Mucosa of stomach (tissue), 1 donor: ENCODE results near the gene HSD11B1L.
A peak's percentile ranks its signal among the peaks of the same experiment; 100 is the strongest.

Experiments
- H3K27me3 ChIP-seq: one replicate; pipeline ENCODE4 v1.7.0; 2013; ENCODE audit warnings: mild to moderate bottlenecking, low read length; ENCODE audit not compliant: control insufficient read depth, insufficient read depth
- H3K36me3 ChIP-seq: one replicate; pipeline ENCODE4 v1.7.0; 2013; ENCODE audit warnings: low read length; ENCODE audit not compliant: control insufficient read depth, insufficient read depth
- H3K4me1 ChIP-seq: one replicate; pipeline ENCODE4 v1.7.0; 2013; ENCODE audit warnings: mild to moderate bottlenecking, low read length; ENCODE audit not compliant: control insufficient read depth, insufficient read depth
- H3K4me3 ChIP-seq: one replicate; pipeline ENCODE4 v1.7.0; 2013; ENCODE audit warnings: low read length
- H3K9ac ChIP-seq: one replicate; pipeline ENCODE4 v1.7.0; 2013; ENCODE audit warnings: mild to moderate bottlenecking, low read length, moderate library complexity
- H3K9me3 ChIP-seq: one replicate; pipeline ENCODE4 v1.7.0; 2013; ENCODE audit warnings: mild to moderate bottlenecking, low read length, moderate library complexity; ENCODE audit not compliant: control insufficient read depth
- donor health status: Pancreatic carcinoma.

The HSD11B1L gene

DNA sequence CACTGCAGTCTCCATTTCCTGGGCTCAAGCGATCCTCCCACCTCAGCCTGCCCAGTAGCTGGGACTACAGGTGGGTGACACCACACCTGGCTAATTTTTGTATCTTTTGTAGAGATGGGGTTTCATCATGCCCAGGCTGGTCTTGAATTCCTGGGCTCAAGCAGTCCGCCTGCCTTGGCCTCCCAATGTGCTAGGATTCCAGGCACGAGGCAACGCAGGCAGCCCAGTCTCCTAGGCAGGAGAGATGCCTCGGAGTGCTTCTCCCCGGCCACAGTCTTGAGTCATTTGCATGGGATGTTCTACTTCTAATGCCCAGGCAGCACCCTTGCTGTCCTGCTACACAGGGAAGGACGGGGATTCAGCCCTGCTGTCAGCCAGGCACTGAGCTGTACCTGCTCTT lies 9.2 kb upstream of the HSD11B1L start:
- Histone ChIP-seq H3K9me3 (no peaks in the 10 kb centered on the region), H3K36me3 (no peaks in the 10 kb centered on the region), H3K4me1 (peaks cover 4% of the 10 kb centered on the region), H3K9ac (no peak overlapping the region), H3K4me3 (no peak overlapping the region), H3K27me3 (no peaks in the 10 kb centered on the region)

DNA sequence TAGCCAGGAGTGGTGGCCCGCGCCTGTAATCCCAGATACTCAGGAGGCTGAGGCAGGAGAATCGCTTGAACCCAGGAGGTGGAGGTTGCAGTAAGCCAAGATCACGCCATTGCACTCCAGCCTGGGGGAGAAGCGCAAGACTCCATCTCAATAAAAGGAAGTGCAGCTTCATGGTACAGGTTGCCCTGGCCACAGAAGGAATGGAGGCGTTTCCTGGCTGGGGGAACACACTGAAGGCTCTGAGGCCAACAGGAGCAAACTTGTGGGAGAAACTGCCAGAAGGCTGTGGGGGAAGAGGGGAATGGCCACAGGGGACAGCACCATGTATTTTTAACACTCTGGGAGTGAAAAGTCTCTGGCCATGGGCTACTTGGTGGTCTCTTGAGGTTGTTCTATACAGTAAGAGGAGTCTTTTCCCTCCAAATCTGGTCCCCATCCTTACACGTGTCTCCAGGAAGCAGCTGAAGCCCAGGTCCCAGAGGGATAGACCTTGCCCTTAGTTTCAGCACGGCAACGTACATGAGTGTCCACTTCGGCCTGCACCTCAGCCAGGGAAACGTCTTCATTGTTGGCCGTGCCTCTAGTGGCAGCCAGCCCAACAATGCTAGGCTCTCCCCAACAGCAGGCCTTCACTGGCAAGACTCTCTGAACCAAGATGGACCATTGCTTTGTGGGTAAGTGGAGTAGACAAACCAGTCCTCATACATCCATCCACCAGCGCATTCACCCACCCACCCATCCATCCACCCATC lies 7.9 kb upstream of the HSD11B1L start:
- Histone ChIP-seq H3K36me3 (no peaks in the 10 kb centered on the region), H3K27me3 (no peaks in the 10 kb centered on the region), H3K4me1 (peaks cover 4% of the 10 kb centered on the region), H3K9me3 (no peaks in the 10 kb centered on the region), H3K9ac (no peak overlapping the region), H3K4me3 (no peak overlapping the region)

DNA sequence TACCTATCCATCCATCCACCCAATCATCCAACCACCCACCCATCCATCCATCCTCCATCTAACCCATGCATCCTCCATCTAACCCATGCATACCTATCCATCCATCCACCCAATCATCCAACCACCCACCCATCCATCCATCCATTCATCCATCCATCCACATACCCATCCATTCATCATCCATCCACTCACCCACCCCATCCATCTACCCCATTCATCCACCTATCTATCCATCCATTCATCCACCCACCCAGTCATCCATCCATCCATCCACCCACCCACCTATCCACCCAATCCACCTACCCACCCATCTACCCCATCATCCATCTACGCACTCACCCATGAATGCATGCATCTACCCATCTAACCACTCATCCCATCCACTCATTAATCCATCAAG lies 7.1 kb upstream of the HSD11B1L start:
- H3K27me3 ChIP-seq, result no peaks in the 10 kb centered on the region
- H3K9ac ChIP-seq, result no peak overlapping the region
- H3K36me3 ChIP-seq, result no peaks in the 10 kb centered on the region
- peaks cover 4% of the 10 kb centered on the region for H3K4me1 ChIP-seq
- H3K4me3 ChIP-seq, result no peak overlapping the region
- no peaks in the 10 kb centered on the region for H3K9me3 ChIP-seq

DNA sequence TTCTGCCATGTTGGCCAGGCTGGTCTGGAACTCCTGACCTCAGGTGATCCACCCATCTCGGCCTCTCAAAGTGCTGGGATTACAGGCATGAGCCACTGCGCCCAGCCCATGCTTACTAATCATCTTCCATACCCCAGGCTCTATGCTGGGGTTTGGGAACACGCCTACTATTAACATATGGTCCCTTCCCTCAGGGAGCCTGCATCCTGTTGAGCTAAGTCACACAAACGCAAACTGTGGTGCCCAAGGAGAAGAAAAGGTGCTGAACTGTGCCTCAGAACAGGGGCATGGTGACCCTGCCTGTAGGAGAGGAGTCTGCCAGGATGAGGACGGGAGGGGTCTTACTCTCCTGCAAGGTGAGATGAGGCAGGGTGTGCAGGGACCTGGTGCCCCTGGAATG lies 6.1 kb upstream of the HSD11B1L start:
- Histone ChIP-seq H3K4me1 (peaks cover 10% of the 10 kb centered on the region), H3K27me3 (no peaks in the 10 kb centered on the region), H3K36me3 (no peaks in the 10 kb centered on the region), H3K4me3 (no peak overlapping the region), H3K9ac (no peak overlapping the region), H3K9me3 (no peaks in the 10 kb centered on the region)

DNA sequence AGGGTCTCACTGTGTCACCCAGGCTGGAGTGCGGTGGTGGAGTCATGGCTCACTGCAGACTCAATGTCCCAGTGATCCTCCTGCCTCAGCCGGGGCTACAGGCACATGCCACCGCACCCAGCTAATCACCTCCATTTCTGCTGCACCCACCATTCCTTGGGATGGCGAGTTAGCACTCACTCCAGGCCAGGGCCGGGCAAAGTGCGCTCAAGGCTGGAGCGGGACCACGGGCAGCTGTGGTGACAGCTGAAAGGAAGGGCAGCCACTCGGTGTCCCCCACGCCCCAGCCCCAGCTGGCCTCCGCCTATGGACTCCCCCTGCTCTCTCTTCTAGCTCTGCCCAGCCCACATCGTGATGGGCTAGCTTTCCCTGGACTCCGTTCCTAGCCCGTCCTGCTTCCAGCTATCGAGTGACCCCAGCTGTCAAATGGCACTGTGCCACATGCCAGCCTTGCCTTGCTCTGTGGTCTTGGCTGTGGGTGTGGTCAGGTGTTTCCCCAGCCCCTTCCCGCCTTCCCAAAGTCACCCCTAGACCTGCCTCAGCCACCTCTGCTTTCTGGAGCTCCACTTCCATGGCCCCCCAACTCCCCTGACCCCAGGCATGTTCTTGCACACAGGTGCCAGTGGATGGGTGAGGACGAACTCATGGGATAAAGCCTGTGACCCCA lies 4.6 kb upstream of the HSD11B1L start:
- H3K4me3 ChIP-seq, result no peak overlapping the region
- peaks cover 15% of the 10 kb centered on the region for H3K4me1 ChIP-seq
- no peaks in the 10 kb centered on the region for H3K36me3 ChIP-seq
- H3K9me3 ChIP-seq, result no peaks in the 10 kb centered on the region
- no peaks in the 10 kb centered on the region for H3K27me3 ChIP-seq
- H3K9ac ChIP-seq, result no peak overlapping the region

DNA sequence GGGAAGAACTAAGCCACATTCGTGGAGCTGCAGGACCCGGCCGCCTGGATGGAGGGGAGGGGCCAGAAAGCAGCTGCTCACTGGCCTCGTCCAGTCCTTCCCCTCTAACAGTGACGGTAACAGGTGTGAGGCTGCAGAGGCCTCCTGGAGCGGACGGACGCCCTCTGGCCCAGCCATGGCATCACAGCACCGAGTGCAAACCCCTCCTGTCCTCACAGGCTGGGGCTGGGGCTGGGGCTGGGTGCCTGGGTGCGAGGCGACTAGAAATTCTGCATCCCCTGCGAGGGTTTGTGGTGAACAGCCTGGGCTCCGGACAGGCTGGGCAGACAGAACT lies 4.1 kb upstream of the HSD11B1L start:
- Histone ChIP-seq H3K27me3 (no peaks in the 10 kb centered on the region), H3K9me3 (no peaks in the 10 kb centered on the region), H3K9ac (no peak overlapping the region), H3K4me3 (no peak overlapping the region), H3K36me3 (no peaks in the 10 kb centered on the region), H3K4me1 (peaks cover 15% of the 10 kb centered on the region)

DNA sequence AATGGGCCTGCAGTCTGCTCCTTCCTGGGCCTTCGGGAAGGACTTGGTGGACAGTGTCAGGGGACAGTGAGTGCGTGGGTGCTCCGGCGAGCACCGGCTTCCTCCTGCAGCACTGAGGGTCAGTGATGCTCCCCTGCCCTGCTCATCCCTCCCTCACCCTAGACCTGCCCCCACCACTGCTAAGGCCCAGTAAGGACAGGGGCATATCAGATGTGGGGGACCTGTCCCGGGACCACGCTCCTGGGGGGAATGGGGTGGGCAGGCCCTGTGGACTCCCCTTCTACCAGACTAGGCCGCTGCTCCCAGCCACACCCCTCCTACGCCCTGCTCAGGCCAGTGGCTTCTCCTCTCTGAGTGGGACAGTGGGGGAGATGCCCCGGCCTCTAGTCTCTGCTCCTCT lies 3.7 kb upstream of the HSD11B1L start:
- Histone ChIP-seq H3K9ac (no peak overlapping the region), H3K36me3 (no peaks in the 10 kb centered on the region), H3K9me3 (no peaks in the 10 kb centered on the region), H3K4me1 (peaks cover 15% of the 10 kb centered on the region), H3K27me3 (no peaks in the 10 kb centered on the region), H3K4me3 (no peak overlapping the region)

DNA sequence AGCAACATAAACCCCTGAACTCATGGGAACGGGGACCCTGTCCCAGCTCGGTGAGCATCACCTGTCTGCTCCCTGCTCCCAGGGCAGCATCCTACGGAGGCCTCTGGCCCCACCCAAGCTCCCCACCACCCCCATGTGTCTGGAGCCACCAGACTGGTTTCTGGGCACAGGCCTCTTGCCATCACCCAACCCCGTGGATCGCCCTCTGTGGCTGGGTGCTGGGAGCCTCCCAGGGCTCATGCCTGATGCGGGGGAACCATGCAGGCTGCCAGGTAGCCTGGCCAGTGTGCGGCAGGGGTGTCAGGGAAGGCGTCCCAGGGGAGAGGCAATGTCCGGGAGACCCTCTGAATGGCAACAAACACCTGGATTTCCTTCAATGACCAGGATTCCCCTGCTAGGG lies 3.2 kb upstream of the HSD11B1L start:
- no peaks in the 10 kb centered on the region for H3K9me3 ChIP-seq
- H3K4me3 ChIP-seq, result no peak overlapping the region
- H3K4me1 ChIP-seq, result peaks cover 15% of the 10 kb centered on the region
- H3K27me3 ChIP-seq, result no peaks in the 10 kb centered on the region
- no peak overlapping the region for H3K9ac ChIP-seq
- H3K36me3 ChIP-seq, result no peaks in the 10 kb centered on the region

DNA sequence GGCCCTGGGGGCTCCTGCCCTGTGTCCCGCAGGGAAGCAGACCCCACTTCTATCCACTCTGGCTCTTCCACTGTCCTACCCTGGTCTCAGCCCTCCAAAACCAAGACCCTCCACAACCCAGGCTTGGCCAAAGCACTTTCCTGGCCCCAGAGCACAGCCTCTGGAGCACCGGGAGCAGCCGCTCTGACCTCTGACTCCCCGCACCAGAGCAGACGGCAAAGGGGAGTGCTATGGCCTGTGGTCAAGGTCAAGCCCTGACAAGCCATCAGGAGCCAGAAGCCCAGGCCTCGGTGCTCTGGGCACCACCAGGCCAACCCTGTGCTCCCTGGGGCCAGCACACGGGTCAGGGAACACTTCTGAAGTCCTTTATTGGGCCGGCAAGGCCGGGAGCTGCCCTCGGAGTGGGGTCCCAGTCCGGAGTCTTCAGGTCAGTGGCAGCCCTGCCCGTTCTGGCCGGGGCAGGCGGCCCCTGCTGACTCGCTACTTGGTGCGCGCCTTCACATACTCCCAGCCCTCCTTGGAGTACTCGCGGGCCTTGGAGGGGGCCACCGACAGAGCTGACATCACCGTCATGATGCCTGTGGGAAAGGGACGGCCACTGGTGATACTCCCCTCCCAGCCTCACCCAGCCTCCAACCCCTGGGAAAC lies 2.6 kb upstream of the HSD11B1L start:
- Histone ChIP-seq H3K9ac (no peak overlapping the region), H3K36me3 (no peaks in the 10 kb centered on the region), H3K4me3 (no peak overlapping the region), H3K4me1 (peaks cover 15% of the 10 kb centered on the region), H3K27me3 (no peaks in the 10 kb centered on the region), H3K9me3 (no peaks in the 10 kb centered on the region)

DNA sequence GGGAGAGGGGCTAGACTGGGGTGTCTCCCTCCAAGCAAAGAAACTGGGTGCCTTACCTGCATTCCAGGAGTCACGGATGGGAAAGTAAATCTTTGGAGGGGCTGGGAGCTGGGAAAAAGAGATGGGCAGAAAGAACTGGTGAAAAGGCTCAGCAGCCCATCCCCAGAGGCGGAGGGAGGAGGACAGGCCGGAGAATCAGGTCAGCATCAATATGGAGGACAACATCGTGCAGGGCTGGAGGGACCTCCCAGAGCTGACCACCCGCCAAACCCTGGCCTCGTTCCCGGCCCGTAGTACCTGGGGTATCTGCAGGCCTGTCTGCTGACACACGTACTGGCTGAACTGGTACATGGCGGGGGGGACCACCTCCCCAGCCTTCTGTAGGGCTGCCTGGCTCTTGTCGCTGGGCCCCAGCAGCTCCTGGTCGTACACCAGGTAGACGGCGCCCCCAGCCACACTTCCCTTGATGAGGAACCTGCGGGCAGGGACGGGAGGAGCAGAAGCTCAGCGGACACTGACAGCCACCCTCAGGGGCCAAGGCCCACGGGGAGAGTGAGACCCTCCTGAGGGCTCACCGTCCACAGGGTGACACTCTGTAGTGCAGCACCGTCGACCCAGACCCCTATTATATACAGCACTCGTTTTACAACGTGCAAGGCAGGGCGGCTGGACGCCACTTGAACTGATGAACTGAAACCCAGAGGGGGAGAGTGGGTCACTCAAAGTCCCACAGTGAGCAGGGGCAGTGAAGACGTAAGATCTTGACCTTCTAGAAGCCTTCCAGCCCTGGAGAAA lies 1.3 kb upstream of the HSD11B1L start:
- Histone ChIP-seq H3K4me1 (peaks cover 15% of the 10 kb centered on the region), H3K27me3 (no peaks in the 10 kb centered on the region), H3K36me3 (no peaks in the 10 kb centered on the region), H3K9me3 (no peaks in the 10 kb centered on the region), H3K9ac (peak overlapping the region; percentile 88), H3K4me3 (peak overlapping the region; percentile 92)

DNA sequence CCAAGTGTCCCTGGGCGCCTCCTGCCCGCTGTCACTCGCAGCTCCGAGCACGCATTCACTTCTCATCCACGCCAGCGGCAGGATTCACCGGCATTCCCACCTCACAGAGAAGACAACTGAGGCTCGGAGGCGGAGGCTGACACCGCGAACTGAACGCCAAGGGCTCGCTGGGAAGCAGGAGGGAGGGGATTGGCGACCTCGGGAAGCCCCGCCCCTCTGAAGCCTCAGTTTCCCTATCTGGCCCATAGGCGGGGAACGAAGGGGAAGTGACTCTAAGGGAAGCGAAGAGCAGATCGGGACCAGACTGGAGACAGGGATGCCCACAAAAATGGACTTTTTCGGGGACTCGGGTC lies 767 bp upstream of the HSD11B1L start:
- H3K9me3 ChIP-seq, result no peaks in the 10 kb centered on the region
- no peaks in the 10 kb centered on the region for H3K27me3 ChIP-seq
- peak overlapping the region; percentile 88 for H3K9ac ChIP-seq
- H3K36me3 ChIP-seq, result no peaks in the 10 kb centered on the region
- H3K4me1 ChIP-seq, result peaks cover 15% of the 10 kb centered on the region
- H3K4me3 ChIP-seq, result peak overlapping the region; percentile 92
